Endothelial cell of umbilical vein (primary cell): ENCODE data around the gene CABCOCO1. TPM values are rescaled to one million over a fixed set of nuclear protein-coding genes. Genes with fewer than 3 reads are reported as not detected.

Experiments used
- BruUV-seq: library from RNA; stranded (reverse); fragments of 400-500 nt; replicated peaks from 2 replicates; lab custom pipeline; 2021; lab: Mats Ljungman, UMichigan
- CTCF ChIA-PET: fragments of 300-600, 350-600 bp; sonication (Branson Sonifier 250); formaldehyde crosslinking; loops from one replicate; lab custom pipeline; 2021; ENCODE audit warnings: antibody characterized with exemption, inconsistent platforms; lab: Charles Lee
- POLR2A ChIA-PET: fragments of 300-600, 350-600 bp; sonication (Branson Sonifier 250); formaldehyde crosslinking; loops from one replicate; lab custom pipeline; 2021; ENCODE audit warnings: antibody characterized with exemption, inconsistent platforms; lab: Charles Lee
- DNase-seq: peaks from one replicate; pipeline ENCODE4 v3.0.0-alpha.2; 2011; ENCODE audit warnings: low read depth, low spot score
- FAIRE-seq: peaks from 2 replicates; lab custom pipeline; 2011; peaks lifted over from hg19 to GRCh38; lab: Jason Lieb, UNC
- H2AFZ ChIP-seq: 2 replicates; pipeline ENCODE4 v1.6.0; 2012; ENCODE audit warnings: low read depth, low read length, control low read depth, inconsistent platforms
- H3K27ac ChIP-seq: 2 replicates; pipeline ENCODE4 v1.5.1; 2011; ENCODE audit warnings: low read depth, mild to moderate bottlenecking, control low read depth, low read length, moderate library complexity; ENCODE audit not compliant: insufficient read depth
- H3K27me3 ChIP-seq, 2 experiments: 2 replicates each; pipeline versions ENCODE4 v1.6.0 to v1.6.1; 2011; ENCODE audit warnings: low read length in 2 of 2, mixed read lengths in 1 of 2; ENCODE audit not compliant: control insufficient read depth in 2 of 2, insufficient read depth in 2 of 2
- H3K36me3 ChIP-seq, 2 experiments: 2 replicates in 1 of 2; 3 replicates in 1 of 2; pipeline ENCODE4 v1.5.1; 2011; ENCODE audit warnings: low read length in 2 of 2, mild to moderate bottlenecking in 1 of 2, moderate library complexity in 1 of 2; ENCODE audit not compliant: control insufficient read depth in 2 of 2, insufficient read depth in 2 of 2; ENCODE audit errors: extremely low read depth in 1 of 2
- H3K4me1 ChIP-seq: 3 replicates; pipeline ENCODE4 v1.5.1; 2011; ENCODE audit warnings: mild to moderate bottlenecking, low read length; ENCODE audit not compliant: control insufficient read depth, insufficient read depth; ENCODE audit errors: extremely low read depth
- H3K4me2 ChIP-seq: 2 replicates; pipeline ENCODE4 v1.6.1; 2011; ENCODE audit warnings: low read length, control low read depth, mixed read lengths; ENCODE audit not compliant: insufficient read depth
- H3K4me3 ChIP-seq, 3 experiments: fragments of 200-600 bp in 1 of 3; sonication (generic), shearing (Covaris generic) in 1 of 3; replicated peaks in 1 of 3; 2 replicates each; pipeline ENCODE4 v1.5.1; 2011 to 2016; ENCODE audit warnings: control low read depth in 3 of 3, low read length in 3 of 3, mild to moderate bottlenecking in 2 of 3, inconsistent platforms in 1 of 3, low read depth in 1 of 3, moderate library complexity in 1 of 3; ENCODE audit not compliant: insufficient read depth in 1 of 3
- H3K79me2 ChIP-seq: 2 replicates; pipeline ENCODE4 v1.6.0; 2012; ENCODE audit warnings: low read length, inconsistent platforms; ENCODE audit not compliant: control insufficient read depth, insufficient read depth
- H3K9ac ChIP-seq: replicated peaks from 2 replicates; pipeline ENCODE3; 2011; ENCODE audit warnings: low read length, control low read depth; ENCODE audit not compliant: insufficient read depth; ENCODE audit errors: extremely low read depth
- H3K9me1 ChIP-seq: replicated peaks from 3 replicates; pipeline ENCODE4 v1.6.0; 2011; ENCODE audit warnings: mild to moderate bottlenecking, low read length; ENCODE audit not compliant: control insufficient read depth, insufficient read depth; ENCODE audit errors: extremely low read depth
- H3K9me3 ChIP-seq: replicated peaks from 2 replicates; pipeline ENCODE4 v1.5.1; 2012; ENCODE audit warnings: low read length, inconsistent platforms; ENCODE audit not compliant: control insufficient read depth, insufficient read depth
- H4K20me1 ChIP-seq: replicated peaks from 2 replicates; pipeline ENCODE3; 2011; ENCODE audit warnings: mild to moderate bottlenecking, low read length; ENCODE audit not compliant: control insufficient read depth, insufficient read depth; ENCODE audit errors: extremely low read depth
- EZH2 ChIP-seq: IDR thresholded peaks from 2 replicates; pipeline ENCODE4 v1.6.1; 2012; ENCODE audit warnings: borderline replicate concordance, low read depth, mild to moderate bottlenecking, moderate library complexity, low read length, inconsistent platforms; ENCODE audit not compliant: severe bottlenecking
- FOS ChIP-seq: IDR thresholded peaks from 2 replicates; pipeline ENCODE4 v1.6.1; 2011; ENCODE audit warnings: mild to moderate bottlenecking, low read length, moderate library complexity, borderline replicate concordance; ENCODE audit not compliant: insufficient read depth
- GATA2 ChIP-seq: IDR thresholded peaks from 2 replicates; pipeline ENCODE4 v1.7.0; 2011; ENCODE audit warnings: low read depth, mild to moderate bottlenecking, moderate library complexity, mixed read lengths, low read length; ENCODE audit not compliant: insufficient read length, insufficient read depth
- JUN ChIP-seq: IDR thresholded peaks from 2 replicates; pipeline ENCODE4 v1.6.1; 2011; ENCODE audit warnings: borderline replicate concordance, low read depth; ENCODE audit not compliant: insufficient read length, insufficient read depth
- MYC ChIP-seq: IDR thresholded peaks from one replicate; pipeline ENCODE4 v1.6.1; 2011; ENCODE audit warnings: mild to moderate bottlenecking, low read depth, low read length
- POLR2A ChIP-seq: IDR thresholded peaks from 2 replicates; pipeline ENCODE4 v1.6.1; 2012; ENCODE audit warnings: low read depth, mild to moderate bottlenecking, control low read depth, low read length
- POLR2AphosphoS5 ChIP-seq: IDR thresholded peaks from 2 replicates; pipeline ENCODE4 v1.6.1; 2012; ENCODE audit warnings: low read depth, mild to moderate bottlenecking, control low read depth, low read length, moderate library complexity; ENCODE audit not compliant: insufficient read depth
- dilution Hi-C: fragments of 300-500 bp; cut with MboI; formaldehyde crosslinking; loops from one replicate; pipeline ENCODE4 v1.15.0; 2019; ENCODE audit warnings: low sequenced_read_pairs; ENCODE audit not compliant: extremely low pct_ligation_motif_present
- intact Hi-C: fragments of 100-400 bp; cut with micrococcal nuclease; formaldehyde crosslinking; loops from one replicate; pipeline ENCODE4 v1.10.0; 2022
- polyA plus RNA-seq, 4 experiments: library from polyadenylated mRNA; depleted of rRNA in 3 of 4; stranded (reverse) in 3 of 4; unstranded in 1 of 4; fragments of >200 nt; gene quantifications; 2 replicates each; pipeline versions ENCODE4 v1.2.1 to v1.2.3, GENCODE V29; 2011 to 2012; ENCODE audit warnings: missing spikeins in 1 of 4
- total RNA-seq: library from RNA; stranded (reverse); gene quantifications from 2 replicates; pipeline ENCODE4 v1.2.3, GENCODE V29; 2021
- TF ChIP-seq, protein P1 (sequence below): IDR thresholded peaks from 2 replicates; pipeline ENCODE4 v1.6.1; 2011; ENCODE audit not compliant: insufficient read depth, insufficient read length
- TF ChIP-seq, protein P2 (sequence below), 2 donors: IDR thresholded peaks; 1 replicate in 1 of 2; 2 replicates in 1 of 2; pipeline ENCODE4 v1.5.1; 2011; ENCODE audit warnings: low read length in 2 of 2, mild to moderate bottlenecking in 2 of 2, moderate library complexity in 2 of 2, control low read depth in 1 of 2, inconsistent platforms in 1 of 2, low read depth in 1 of 2; ENCODE audit not compliant: insufficient read depth in 1 of 2; ENCODE audit errors: extremely low read depth in 1 of 2

Gene CABCOCO1
- total and polyA plus RNA-seq, 2 donors (not counting 3 experiments of a cell fraction or from before 2014, with no cell fraction given): 0.06 to 1.3 TPM

GRCh38 chr10:61803269-61803668, 140.5 kb downstream of the CABCOCO1 start:
- Histone ChIP-seq H2AFZ (no peak overlapping the region), H3K27ac (no peak overlapping the region), H3K4me1 (peaks cover 13% of the 10 kb centered on the region), H3K4me2 (no peak overlapping the region), H3K9ac (no peak overlapping the region), H3K79me2 (no peaks in the 10 kb centered on the region), H4K20me1 (no peaks in the 10 kb centered on the region), H3K9me1 (no peaks in the 10 kb centered on the region), H3K27me3 (no peaks in the 10 kb centered on the region), H3K9me3 (no peaks in the 10 kb centered on the region), H3K4me3 (no peak overlapping the region), H3K36me3 (no peaks in the 10 kb centered on the region)
- no peak for TF ChIP-seq POLR2AphosphoS5
- no peak for TF ChIP-seq FOS
- TF ChIP-seq MYC: no peak
- no peak for TF ChIP-seq GATA2
- TF ChIP-seq JUN: no peak
- TF ChIP-seq EZH2: no peak
- TF ChIP-seq, protein P1, sequence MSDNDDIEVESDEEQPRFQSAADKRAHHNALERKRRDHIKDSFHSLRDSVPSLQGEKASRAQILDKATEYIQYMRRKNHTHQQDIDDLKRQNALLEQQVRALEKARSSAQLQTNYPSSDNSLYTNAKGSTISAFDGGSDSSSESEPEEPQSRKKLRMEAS: no peak
- TF ChIP-seq POLR2A: no peak
- TF ChIP-seq, protein P2, sequence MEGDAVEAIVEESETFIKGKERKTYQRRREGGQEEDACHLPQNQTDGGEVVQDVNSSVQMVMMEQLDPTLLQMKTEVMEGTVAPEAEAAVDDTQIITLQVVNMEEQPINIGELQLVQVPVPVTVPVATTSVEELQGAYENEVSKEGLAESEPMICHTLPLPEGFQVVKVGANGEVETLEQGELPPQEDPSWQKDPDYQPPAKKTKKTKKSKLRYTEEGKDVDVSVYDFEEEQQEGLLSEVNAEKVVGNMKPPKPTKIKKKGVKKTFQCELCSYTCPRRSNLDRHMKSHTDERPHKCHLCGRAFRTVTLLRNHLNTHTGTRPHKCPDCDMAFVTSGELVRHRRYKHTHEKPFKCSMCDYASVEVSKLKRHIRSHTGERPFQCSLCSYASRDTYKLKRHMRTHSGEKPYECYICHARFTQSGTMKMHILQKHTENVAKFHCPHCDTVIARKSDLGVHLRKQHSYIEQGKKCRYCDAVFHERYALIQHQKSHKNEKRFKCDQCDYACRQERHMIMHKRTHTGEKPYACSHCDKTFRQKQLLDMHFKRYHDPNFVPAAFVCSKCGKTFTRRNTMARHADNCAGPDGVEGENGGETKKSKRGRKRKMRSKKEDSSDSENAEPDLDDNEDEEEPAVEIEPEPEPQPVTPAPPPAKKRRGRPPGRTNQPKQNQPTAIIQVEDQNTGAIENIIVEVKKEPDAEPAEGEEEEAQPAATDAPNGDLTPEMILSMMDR (IDR thresholded peaks at IDR 0.05; ENCODE audit: extremely low read depth in 1 of 2, insufficient read depth in 1 of 2, low read depth in 1 of 2, low read length in 2 of 2): no peak
- no TSS peak for BruUV-seq
- no peak for DNase-seq
- intact Hi-C loops (no loop called here), dilution Hi-C loops (no loop called here)
- ChIA-PET POLR2A (no interaction called here), CTCF (interaction anchor here (1.4 to 1.7 kb wide), 2 partner anchors 46 to 52 kb away, joined by 4 to 5 read pairs; no protein-coding TSS in a partner anchor)
- no peak for FAIRE-seq
